ENCODE results near the gene SNRPN.
"Not testable (repeated sequence)": the region's sequence is repeated elsewhere in the genome, so short reads cannot be mapped to it uniquely, and the experiment has no call there.

Gene SNRPN

DNA sequence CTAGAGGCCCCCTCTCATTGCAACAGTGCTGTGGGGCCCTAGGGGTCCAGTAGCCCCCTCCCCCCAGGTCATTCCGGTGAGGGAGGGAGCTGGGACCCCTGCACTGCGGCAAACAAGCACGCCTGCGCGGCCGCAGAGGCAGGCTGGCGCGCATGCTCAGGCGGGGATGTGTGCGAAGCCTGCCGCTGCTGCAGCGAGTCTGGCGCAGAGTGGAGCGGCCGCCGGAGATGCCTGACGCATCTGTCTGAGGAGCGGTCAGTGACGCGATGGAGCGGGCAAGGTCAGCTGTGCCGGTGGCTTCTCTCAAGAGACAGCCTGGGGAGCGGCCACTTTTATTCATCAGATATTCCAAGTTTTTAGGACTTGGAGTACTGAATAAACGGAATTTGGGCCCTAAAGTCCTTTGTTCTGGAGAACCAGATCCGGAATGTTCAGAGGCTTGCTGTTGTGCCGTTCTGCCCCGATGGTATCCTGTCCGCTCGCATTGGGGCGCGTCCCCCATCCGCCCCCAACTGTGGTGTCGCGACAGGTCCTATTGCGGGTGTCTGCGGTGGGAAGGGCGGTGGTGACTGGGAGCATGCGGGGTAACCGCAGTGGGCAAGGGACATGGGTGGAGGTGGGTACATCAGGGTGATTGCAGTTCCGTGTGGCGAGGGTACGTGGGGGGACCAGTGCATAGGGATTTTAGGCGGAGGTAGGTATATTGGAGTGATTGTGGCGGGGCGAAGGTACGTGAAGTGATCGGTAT is at the start of gene SNRPN, which contains the start of gene SNURF:
TSS of gene SNRPN (plus strand) at position 205 of the 748 bp plus-strand sequence. CDS start 19,467 bp downstream, outside the sequence.
TSS of gene SNURF (plus strand) at position 205 of the 748 bp plus-strand sequence. CDS start at position 267, 62 bp downstream.
- DNase-seq, result peak; percentile 65

GRCh38 chr15:24916305-24917009 is 38.3 kb upstream of the SNRPN start:
- DNase-seq, result no peak

DNA sequence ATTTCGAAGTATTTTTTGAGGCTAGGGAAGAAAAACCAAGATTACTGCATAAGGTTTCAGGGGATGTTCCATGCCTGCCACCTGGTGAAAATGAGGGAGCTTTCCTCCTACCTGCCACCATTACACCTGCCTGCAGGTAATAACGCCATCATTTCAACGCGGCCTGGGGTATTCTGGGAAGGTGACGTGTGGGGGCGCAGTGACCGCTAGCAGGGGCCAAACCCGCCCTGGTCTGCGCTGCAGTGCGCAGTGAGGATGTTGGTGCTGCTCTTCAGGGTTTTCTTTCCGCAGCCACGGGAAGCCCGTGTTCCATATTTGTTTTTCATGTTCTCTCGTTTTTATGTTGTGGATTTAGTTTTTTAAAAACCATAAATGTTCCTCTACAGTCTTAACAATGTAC is 37.4 kb upstream of the SNRPN start:
- DNase-seq, result no peak

- no peak for DNase-seq
These were observed 35.3 kb upstream of the SNRPN start for GRCh38 chr15:24919446-24919845.

GRCh38 chr15:24922781-24923180 is 32.0 kb upstream of the SNRPN start:
- DNase-seq, result not testable (repeated sequence)

DNA sequence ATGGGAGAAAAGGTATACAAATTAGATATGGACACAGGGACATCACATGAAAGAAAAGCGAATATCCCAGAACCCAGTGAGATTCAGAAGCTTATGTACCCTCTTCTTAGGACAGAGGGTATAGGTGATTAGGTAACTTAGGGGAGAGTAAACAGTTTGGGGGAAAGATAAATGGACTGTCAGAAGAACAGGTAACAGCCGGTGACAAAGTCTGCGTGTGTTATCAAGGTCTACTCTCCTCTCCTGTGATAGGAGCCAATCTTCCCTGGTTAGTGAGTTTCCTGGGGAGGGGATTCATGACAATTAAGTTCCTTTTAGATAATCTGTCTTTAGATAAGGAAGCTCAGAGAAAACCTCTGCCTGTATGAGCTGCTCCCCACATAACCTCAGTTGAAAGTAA is 30.6 kb upstream of the SNRPN start:
- no peak for DNase-seq

GRCh38 chr15:24924621-24925020 is 30.2 kb upstream of the SNRPN start:
- no peak for DNase-seq

DNA sequence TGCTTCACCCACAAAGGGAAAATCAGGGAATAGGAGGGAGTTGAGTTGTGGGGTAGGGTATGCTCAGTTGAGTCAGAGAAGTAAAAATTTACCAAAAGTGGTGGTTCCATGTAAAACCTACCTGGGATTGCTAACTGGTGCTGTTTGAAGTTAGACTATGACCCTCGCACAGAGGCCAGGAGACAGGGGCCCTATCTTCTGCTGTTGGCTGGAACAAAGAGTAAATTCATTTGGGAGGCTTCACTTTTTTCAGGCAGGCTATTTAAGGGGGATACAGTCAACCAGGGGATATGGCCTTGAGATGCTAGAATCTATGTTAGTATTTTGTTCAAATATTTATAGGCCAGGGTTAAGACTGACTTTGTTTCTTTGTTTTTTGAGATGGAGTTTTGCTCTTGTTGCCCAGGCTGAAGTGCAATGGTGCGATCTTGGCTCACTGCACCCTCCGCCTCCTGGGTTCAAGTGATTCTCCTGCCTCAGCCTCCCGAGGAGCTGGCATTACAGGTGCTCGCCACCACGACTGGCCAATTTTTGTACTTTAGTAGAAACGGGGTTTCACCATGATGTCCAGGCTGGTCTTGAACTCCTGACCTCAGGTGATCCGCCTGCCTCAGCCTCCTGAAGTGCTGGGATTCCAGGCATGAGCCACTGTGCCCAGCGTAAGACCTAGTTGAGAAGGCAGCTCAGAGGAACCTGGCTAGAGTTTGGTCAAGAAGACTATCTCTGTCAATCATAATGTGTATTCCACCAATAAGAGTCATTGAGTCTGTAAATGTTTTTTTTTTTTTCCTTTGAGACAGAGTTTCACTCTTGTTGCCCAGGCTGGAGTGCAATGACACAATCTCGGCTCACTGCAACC is 22.7 kb upstream of the SNRPN start:
- not testable (repeated sequence) for DNase-seq

DNA sequence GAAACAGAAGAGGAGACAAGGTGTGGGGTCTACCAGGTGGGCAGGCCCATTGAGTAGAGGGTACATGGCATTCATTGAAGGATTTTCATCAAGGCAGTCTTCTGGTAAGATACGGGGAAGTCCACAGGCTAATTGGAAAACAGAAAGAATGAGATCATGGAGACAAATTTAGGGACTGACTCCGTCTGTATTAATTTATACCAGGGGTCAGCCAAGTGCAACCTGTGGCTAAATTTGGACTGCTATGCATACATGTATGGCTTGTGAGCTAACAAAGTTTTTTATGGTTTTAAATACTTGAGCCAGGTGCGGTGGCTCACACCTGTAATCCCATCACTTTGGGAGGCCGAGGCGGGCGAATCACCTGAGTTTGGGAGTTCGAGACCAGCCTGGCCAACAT is 21.1 kb upstream of the SNRPN start:
- DNase-seq, result no peak

DNA sequence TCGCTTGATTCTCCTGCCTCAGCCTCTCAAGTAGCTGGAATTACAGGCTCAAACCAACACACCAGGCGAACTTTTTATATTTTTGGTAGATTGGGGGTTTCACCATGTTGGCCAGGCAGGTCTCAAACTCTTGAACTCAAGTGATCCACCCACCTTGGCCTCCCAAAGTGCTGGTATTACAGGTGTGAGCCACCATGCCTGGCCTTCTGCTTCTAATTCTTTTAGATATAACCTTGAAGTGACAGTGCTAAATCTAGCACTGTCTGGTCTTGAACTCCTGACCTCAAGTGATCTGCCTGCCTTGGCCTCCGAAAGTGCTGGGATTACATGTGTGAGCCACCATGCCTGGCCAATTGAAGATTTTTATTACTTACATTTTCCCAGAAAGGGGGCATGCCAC is 16.6 kb upstream of the SNRPN start:
- DNase-seq, result not testable (repeated sequence)

DNA sequence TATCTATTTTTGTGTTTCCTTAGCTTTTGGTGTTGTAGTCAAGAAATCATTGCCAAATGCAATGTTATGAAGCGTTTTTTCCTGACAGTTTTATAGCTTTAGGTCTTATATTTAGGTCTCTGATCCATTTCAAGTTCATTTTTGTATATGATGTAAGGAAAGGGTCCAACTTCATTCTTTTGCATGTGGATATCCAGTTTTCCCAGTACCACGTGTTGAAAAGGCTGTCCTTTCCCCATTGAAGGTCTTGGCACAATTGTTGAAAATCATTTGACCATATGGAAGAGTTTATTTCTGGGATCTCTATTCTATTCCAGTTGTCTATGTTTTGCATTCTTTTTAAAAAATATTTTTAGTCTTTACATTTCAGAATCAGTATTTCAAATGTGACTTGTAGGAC is 14.6 kb upstream of the SNRPN start:
- no peak for DNase-seq

DNA sequence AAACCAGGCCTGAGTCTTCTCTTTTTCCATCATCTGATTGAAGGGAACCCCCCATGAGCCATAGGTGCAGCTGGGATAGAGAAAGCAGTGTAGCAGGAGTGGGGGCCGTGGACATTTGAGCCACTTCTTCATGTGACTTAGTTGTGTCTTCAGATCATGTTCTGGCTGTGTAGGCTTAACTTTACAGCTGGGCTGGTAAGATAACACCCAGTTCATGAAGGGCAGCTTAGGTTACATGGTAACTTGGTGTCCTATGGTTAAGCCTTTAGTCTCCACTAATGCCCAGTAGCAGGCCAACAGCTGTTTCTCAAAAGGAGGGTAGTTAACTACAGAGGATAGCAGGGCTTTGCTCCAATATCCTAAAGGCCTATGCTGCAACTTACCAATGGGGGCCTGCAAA is 11.4 kb upstream of the SNRPN start:
- no peak for DNase-seq

- DNase-seq, result no peak
These were observed 9.8 kb upstream of the SNRPN start for GRCh38 chr15:24944954-24945353.

DNA sequence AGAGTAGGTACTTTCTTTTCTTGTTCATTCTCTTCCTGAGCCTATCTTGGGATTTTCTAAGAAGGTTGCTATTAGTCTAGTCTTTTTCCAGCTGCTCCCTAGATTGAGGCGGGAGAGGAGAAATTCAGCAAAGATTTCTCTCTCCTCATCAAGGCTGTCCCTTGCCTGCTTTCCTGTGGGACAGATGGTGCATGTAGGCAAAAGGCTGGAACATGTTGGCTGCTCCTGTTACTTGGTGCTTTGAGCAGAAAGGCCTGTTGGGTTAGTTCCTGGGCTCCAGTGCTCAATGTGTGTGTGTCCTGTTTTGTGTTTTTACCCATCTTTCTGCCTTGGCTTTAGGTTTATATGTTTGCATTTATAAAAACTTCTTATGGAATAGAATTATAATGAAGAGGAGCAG is 9.1 kb upstream of the SNRPN start:
- DNase-seq, result no peak

- DNase-seq, result no peak
These were observed 6.3 kb upstream of the SNRPN start for GRCh38 chr15:24948495-24948894.

DNA sequence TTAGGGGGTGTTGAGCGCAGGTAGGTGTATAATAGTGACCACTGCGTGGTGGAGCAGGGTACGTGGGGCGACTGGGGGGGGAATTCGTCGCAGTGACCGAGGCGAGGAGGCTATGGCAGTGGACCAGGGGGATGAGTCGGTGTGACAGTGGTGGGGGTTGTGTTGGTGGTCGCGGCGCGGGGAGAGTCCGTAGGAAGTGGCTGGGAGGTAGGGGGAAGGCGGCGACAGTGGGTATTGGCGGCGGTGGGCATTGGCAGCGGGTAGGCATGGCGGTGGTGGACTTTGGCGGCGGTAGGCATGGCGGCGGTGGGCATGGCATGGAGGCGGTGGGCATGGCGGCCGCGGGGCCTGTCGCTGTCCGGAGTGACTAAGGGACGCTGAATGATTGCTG is 739 bp downstream of the SNRPN start:
- DNase-seq, result peak; percentile 19

DNA sequence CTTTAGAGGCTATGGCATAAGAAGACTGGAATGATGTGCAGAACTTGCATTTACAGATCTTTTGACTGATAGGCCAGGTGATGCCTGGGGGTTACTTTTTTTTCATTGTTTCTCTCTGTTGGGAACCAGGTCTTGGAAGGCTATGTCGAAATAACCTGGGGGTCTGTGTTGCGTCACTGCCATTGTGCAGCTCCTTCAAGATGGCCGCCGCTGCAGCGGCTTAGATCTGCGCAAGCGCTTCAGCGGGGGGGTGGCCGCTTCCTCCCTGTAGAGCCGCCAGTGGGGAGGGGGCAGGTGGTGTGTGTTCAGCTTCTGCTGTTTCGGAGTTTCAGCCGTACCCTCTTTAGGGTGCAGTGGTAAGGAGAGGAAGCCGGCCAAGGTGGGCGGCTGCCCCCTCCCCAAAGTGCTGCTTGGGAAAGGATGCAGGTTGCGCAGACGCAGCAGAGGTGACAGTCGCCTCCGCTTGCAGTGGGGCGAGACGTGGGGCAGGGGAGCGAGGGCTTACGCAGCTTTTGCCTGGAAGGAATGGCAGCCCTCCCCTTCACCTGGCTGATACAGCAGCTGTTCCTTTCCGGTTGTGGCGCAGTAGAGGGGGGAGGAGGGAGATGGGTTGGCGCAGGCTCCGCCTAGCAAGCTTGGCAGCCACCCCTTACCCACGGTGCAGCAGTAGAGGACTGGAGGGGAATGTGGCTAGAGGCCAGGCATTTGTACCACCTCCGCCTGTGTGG is 1.5 kb downstream of the SNRPN start:
- DNase-seq, result peak; percentile 47

DNA sequence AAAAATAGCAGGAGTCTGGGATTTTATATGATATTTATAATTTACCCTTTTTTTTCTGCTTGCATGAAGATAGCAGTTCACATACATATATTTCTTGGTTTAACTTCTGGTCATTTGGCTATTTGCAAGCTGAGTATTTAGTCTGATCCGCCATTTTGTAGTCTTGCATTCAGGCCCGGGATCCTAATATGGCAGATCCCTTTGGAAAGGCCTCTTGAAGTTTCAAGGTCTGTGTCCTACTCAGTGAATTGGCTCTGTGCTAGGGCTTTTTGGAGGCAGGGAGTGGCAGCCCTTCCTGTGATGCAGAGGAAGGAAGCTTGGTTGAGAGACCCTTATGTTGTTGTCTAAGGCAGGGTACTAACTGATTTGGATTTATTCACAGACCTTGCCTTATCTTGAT is 2.9 kb downstream of the SNRPN start:
- no peak for DNase-seq

- DNase-seq, result no peak
These were observed 7.2 kb downstream of the SNRPN start for GRCh38 chr15:24961967-24962366.

- no peak for DNase-seq
These were observed 8.1 kb downstream of the SNRPN start for GRCh38 chr15:24962880-24963279.

DNA sequence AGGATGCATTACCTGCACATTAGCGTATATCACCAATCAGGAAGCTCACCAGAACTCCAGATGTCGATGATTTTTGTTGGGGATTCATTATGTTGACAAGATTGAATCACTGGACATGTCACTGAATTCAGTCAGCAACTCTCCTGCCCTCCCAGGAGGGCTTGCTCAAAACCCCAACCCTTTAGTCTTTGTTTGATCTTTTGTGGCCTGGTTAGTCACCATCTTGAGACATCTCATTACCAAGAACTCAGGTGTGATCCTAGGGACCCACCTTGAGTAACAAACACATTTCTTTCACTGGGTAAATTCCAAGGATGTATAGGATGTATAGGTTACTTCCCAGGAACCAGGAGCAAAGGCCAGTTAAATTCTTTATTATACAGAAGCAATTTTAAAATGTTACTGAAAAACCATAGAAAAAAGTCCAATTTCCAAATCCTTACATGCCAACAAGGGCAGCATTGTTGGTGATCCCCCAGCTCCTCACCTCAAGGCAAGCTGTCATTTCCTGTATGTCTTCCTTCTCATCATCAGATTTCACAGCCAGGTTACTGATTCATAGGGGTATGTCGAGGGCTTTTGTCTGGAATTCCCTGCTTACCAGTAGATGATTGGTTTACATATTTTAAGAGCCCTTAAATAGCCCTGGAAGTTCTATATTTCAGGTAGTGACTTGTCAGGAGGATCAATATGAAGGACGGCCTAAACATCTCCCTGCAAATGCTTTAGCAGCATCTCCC is 11.7 kb downstream of the SNRPN start:
- DNase-seq, result no peak

GRCh38 chr15:24971052-24971451 is 16.3 kb downstream of the SNRPN start:
- no peak for DNase-seq

Data from activated CD8-positive, alpha-beta memory T cell treated with anti-CD3 and anti-CD28 coated beads, Interleukin-2, amount 50 U/mL, for 4 hours (primary cell).